Neural cell (in vitro differentiated cells): ENCODE measurements around the gene RCL1. TPM values are rescaled to one million over a fixed set of nuclear protein-coding genes. Genes with fewer than 3 reads are reported as not detected.

Experiments used
- H2AFZ ChIP-seq: fragments of 200-600, 300-800 bp; sonication (generic), shearing (Covaris generic); 2 replicates; pipeline ENCODE4 v1.6.0; 2014; ENCODE audit warnings: low read depth, mild to moderate bottlenecking, antibody characterized with exemption, low read length, moderate library complexity
- H3F3A ChIP-seq: fragments of 200-600 bp; shearing (Covaris generic); 2 replicates; pipeline ENCODE4 v1.6.1; 2016; ENCODE audit warnings: mild to moderate bottlenecking, moderate library complexity, mixed read lengths, antibody characterized with exemption, low read length; ENCODE audit not compliant: insufficient read depth, poor library complexity, severe bottlenecking
- H3K27ac ChIP-seq: fragments of 200-600, 300-800 bp; sonication (generic), shearing (Covaris generic); 2 replicates; pipeline ENCODE4 v1.5.1; 2014; ENCODE audit warnings: mild to moderate bottlenecking, low read length, moderate library complexity
- H3K27me3 ChIP-seq: fragments of 300-800, 200-600 bp; sonication (generic), shearing (Covaris generic); 2 replicates; pipeline ENCODE4 v1.6.0; 2014; ENCODE audit warnings: mild to moderate bottlenecking, low read depth, low read length, moderate library complexity; ENCODE audit not compliant: insufficient read depth
- H3K36me3 ChIP-seq: fragments of 300-800, 200-600 bp; sonication (generic), shearing (Covaris generic); 2 replicates; pipeline ENCODE4 v1.5.1; 2014; ENCODE audit warnings: mild to moderate bottlenecking, antibody characterized with exemption, low read length, moderate library complexity; ENCODE audit not compliant: insufficient read depth
- H3K4me2 ChIP-seq: fragments of 300-800, 200-600 bp; sonication (generic), shearing (Covaris generic); 2 replicates; pipeline ENCODE4 v1.6.0; 2014; ENCODE audit warnings: mild to moderate bottlenecking, low read length
- H3K4me3 ChIP-seq: fragments of 300-800, 200-600 bp; sonication (generic), shearing (Covaris generic); 2 replicates; pipeline ENCODE4 v1.5.1; 2014; ENCODE audit warnings: mild to moderate bottlenecking, low read length, moderate library complexity
- H3K79me2 ChIP-seq: fragments of 200-600 bp; shearing (Covaris generic); replicated peaks from 2 replicates; pipeline ENCODE4 v1.6.0; 2014; ENCODE audit warnings: mild to moderate bottlenecking, low read length, moderate library complexity; ENCODE audit not compliant: insufficient read depth
- H3K9ac ChIP-seq: fragments of 300-800, 200-600 bp; sonication (generic), shearing (Covaris generic); 2 replicates; pipeline ENCODE4 v1.6.1; 2016; ENCODE audit warnings: mild to moderate bottlenecking, low read length, mixed read lengths
- H3K9me2 ChIP-seq: fragments of 200-600 bp; shearing (Covaris generic); 2 replicates; pipeline ENCODE4 v1.6.1; 2016; ENCODE audit warnings: mild to moderate bottlenecking, low read length, mixed read lengths; ENCODE audit not compliant: insufficient read depth
- H3K9me3 ChIP-seq: fragments of 200-600, 300-800 bp; sonication (generic), shearing (Covaris generic); 2 replicates; pipeline ENCODE4 v1.6.1; 2016; ENCODE audit warnings: mild to moderate bottlenecking, mixed run types, low read length, moderate library complexity, mixed read lengths
- H4K20me1 ChIP-seq: fragments of 200-600 bp; shearing (Covaris generic); 2 replicates; pipeline ENCODE4 v1.6.1; 2016; ENCODE audit warnings: mild to moderate bottlenecking, mixed run types; ENCODE audit not compliant: insufficient read depth
- CTCF ChIP-seq: fragments of 450-650 bp; IDR thresholded peaks from 2 replicates; pipeline ENCODE4 v1.5.1; 2014; ENCODE audit warnings: antibody characterized with exemption, mild to moderate bottlenecking, moderate library complexity; ENCODE audit not compliant: poor library complexity, severe bottlenecking
- EP300 ChIP-seq: fragments of 450-650 bp; conservative IDR thresholded peaks from 2 replicates; pipeline ENCODE4 v1.6.1; 2014; ENCODE audit warnings: antibody characterized with exemption, mild to moderate bottlenecking, moderate library complexity; ENCODE audit not compliant: poor library complexity, severe bottlenecking
- EZH2 ChIP-seq: fragments of 200-600, 300-800 bp; shearing (Covaris generic), sonication (generic); IDR thresholded peaks from 2 replicates; pipeline ENCODE4 v1.6.1; 2014; ENCODE audit warnings: antibody characterized with exemption, low read length, borderline replicate concordance, mild to moderate bottlenecking; ENCODE audit not compliant: insufficient read depth, poor library complexity, severe bottlenecking
- MXI1 ChIP-seq: fragments of 450-650 bp; conservative IDR thresholded peaks from 2 replicates; pipeline ENCODE4 v1.6.1; 2014; ENCODE audit warnings: antibody characterized with exemption, mild to moderate bottlenecking; ENCODE audit not compliant: poor library complexity, severe bottlenecking
- POLR2AphosphoS5 ChIP-seq: IDR thresholded peaks from 2 replicates; pipeline ENCODE4 v1.6.1; 2012
- RAD21 ChIP-seq: fragments of 450-650 bp; conservative IDR thresholded peaks from 2 replicates; pipeline ENCODE4 v1.6.1; 2014; ENCODE audit warnings: antibody characterized with exemption, mild to moderate bottlenecking, moderate library complexity
- REST ChIP-seq: IDR thresholded peaks from 2 replicates; pipeline ENCODE4 v1.6.1; 2012; ENCODE audit warnings: borderline replicate concordance
- SMC3 ChIP-seq: fragments of 450-650 bp; conservative IDR thresholded peaks from 2 replicates; pipeline ENCODE4 v1.6.1; 2014; ENCODE audit warnings: antibody characterized with exemption, mild to moderate bottlenecking, moderate library complexity; ENCODE audit not compliant: poor library complexity
- TAF1 ChIP-seq: IDR thresholded peaks from 2 replicates; pipeline ENCODE4 v1.6.1; 2012; ENCODE audit warnings: low read depth
- polyA plus RNA-seq: library from polyadenylated mRNA; depleted of rRNA; stranded (reverse); fragments of >200 nt; gene quantifications from 2 replicates; pipeline ENCODE4 v1.2.3, GENCODE V29; 2014

Gene RCL1
- polyA plus RNA-seq, 1 donor from 2014 or later = 4.2 TPM

- H3F3A ChIP-seq = no peaks in the 10 kb centered on the region
- H3K27ac ChIP-seq = no peak overlapping the region
- no peak for TF ChIP-seq MXI1
- TF ChIP-seq EZH2 = no peak
- TF ChIP-seq CTCF = no peak
- no peak for TF ChIP-seq REST
- no peak for TF ChIP-seq SMC3
- TF ChIP-seq RAD21 = no peak
- no peak for TF ChIP-seq POLR2AphosphoS5
- TF ChIP-seq EP300 = no peak
- TF ChIP-seq TAF1 = no peak
- H3K36me3 ChIP-seq = no peaks in the 10 kb centered on the region
- H4K20me1 ChIP-seq = no peaks in the 10 kb centered on the region
- H3K9me2 ChIP-seq = no peaks in the 10 kb centered on the region
- no peak overlapping the region for H2AFZ ChIP-seq
- no peaks in the 10 kb centered on the region for H3K27me3 ChIP-seq
- H3K9ac ChIP-seq = no peak overlapping the region
- H3K9me3 ChIP-seq = no peaks in the 10 kb centered on the region
- H3K4me3 ChIP-seq = no peak overlapping the region
- no peak overlapping the region for H3K4me2 ChIP-seq
- H3K79me2 ChIP-seq = no peaks in the 10 kb centered on the region
Observed at GRCh38 chr9:4830699-4831098, 38.0 kb downstream of the RCL1 start.

- no peak overlapping the region for H3K27ac ChIP-seq
- H3K27me3 ChIP-seq = no peaks in the 10 kb centered on the region
- no peak overlapping the region for H2AFZ ChIP-seq
- H3F3A ChIP-seq = no peaks in the 10 kb centered on the region
- no peaks in the 10 kb centered on the region for H4K20me1 ChIP-seq
- TF ChIP-seq TAF1 (no peak), CTCF (no peak), POLR2AphosphoS5 (no peak), EP300 (no peak), EZH2 (no peak), MXI1 (no peak)
- H3K9me2 ChIP-seq = no peaks in the 10 kb centered on the region
- no peaks in the 10 kb centered on the region for H3K79me2 ChIP-seq
- H3K4me2 ChIP-seq = no peak overlapping the region
- no peak overlapping the region for H3K9ac ChIP-seq
- no peaks in the 10 kb centered on the region for H3K9me3 ChIP-seq
- no peak overlapping the region for H3K4me3 ChIP-seq
- no peaks in the 10 kb centered on the region for H3K36me3 ChIP-seq
Observed at GRCh38 chr9:4831119-4831518, 38.4 kb downstream of the RCL1 start.
